Psoas muscle (tissue), 8 donors: ENCODE data around the gene CASKIN1. TPM values are rescaled to one million over a fixed set of nuclear protein-coding genes. Genes with fewer than 3 reads are reported as not detected.

Experiments used
- ATAC-seq, 4 donors: fragments of 200-7000 bp; cut with Tn5 transposase; one replicate each; pipeline ENCODE4 v1.9.1; 2020; ENCODE audit warnings: moderate library complexity in 3 of 4, mild to moderate bottlenecking in 2 of 4
- DNase-seq, 2 donors: peaks; one replicate each; pipeline ENCODE4 v3.0.0-alpha.2; 2020
- H3K27ac ChIP-seq: fragments of 200-600 bp; one replicate; pipeline ENCODE4 v1.8.0; 2022
- H3K27me3 ChIP-seq, 3 donors: fragments of 200-600 bp in 1 of 3; one replicate each; pipeline versions ENCODE4 v1.6.1 to v1.8.0; 2013 to 2022; ENCODE audit warnings: low read length in 2 of 3, mild to moderate bottlenecking in 2 of 3, moderate library complexity in 1 of 3; ENCODE audit not compliant: insufficient read depth in 3 of 3
- H3K36me3 ChIP-seq, 2 donors: fragments of 200-600 bp in 1 of 2; one replicate each; pipeline versions ENCODE4 v1.6.1 to v1.8.0; 2013 to 2022; ENCODE audit warnings: low read depth in 1 of 2, mild to moderate bottlenecking in 1 of 2, moderate library complexity in 1 of 2; ENCODE audit not compliant: insufficient read depth in 1 of 2
- H3K4me1 ChIP-seq: fragments of 200-600 bp; one replicate; pipeline ENCODE4 v1.8.0; 2022
- H3K4me3 ChIP-seq: fragments of 200-600 bp; one replicate; pipeline ENCODE4 v1.8.0; 2022; ENCODE audit warnings: mild to moderate bottlenecking
- H3K9me3 ChIP-seq: fragments of 200-600 bp; one replicate; pipeline ENCODE4 v1.8.0; 2022
- CTCF ChIP-seq: fragments of 200-600 bp; IDR thresholded peaks from one replicate; pipeline ENCODE4 v1.8.0; 2022; ENCODE audit warnings: antibody characterized with exemption
- WGBS, 3 donors: extraction: QIAGEN DNeasy Blood & Tissue Kit; methylation state at CpG; one replicate each; pipeline versions ENCODE4 v1.1.6 to v1.1.7; 2013; 5-methylcytosine and 5-hydroxymethylcytosine counted together
- intact Hi-C, 2 donors: fragments of 100-400 bp; cut with DNase I; formaldehyde crosslinking; loops; one replicate each; pipeline versions ENCODE4 v1.11.0 to v1.14.2; 2022
- polyA plus RNA-seq, 3 donors: library from polyadenylated mRNA; stranded (reverse); fragments of 200-250 nt; gene quantifications; one replicate each; pipeline ENCODE4 v1.2.3, GENCODE V29; 2013
- total RNA-seq, 4 donors: library from RNA; stranded (reverse); fragmentation: NEBNext Ultra II Directional in 2 of 4; extraction: Animal tissue kit (Norgen Biotek cat#: 25700) in 2 of 4; gene quantifications; one replicate each; pipeline versions ENCODE4 v1.2.1 to v1.2.4, GENCODE V29; 2021 to 2023
- donor health status: healthy with polysubstance abuse.
- donor health status: DM: no; HTN: no; CAD: no; lungs with moderate emphysema.
- donor health status: Bipolar disorder and iron deficiency.
- donor health status: healthy.
- donor health status: DM: yes; HTN: yes; CAD: no.
- donor health status: DM: no; HTN: no; CAD: no.
- donor health status: DM: no; HTN: no; CAD: no.
- donor health status: DM: yes; HTN: yes; CAD: no.

CASKIN1 gene
- total and polyA plus RNA-seq, 7 donors, result 0.32 to 1.0 (median 0.63) TPM

DNA sequence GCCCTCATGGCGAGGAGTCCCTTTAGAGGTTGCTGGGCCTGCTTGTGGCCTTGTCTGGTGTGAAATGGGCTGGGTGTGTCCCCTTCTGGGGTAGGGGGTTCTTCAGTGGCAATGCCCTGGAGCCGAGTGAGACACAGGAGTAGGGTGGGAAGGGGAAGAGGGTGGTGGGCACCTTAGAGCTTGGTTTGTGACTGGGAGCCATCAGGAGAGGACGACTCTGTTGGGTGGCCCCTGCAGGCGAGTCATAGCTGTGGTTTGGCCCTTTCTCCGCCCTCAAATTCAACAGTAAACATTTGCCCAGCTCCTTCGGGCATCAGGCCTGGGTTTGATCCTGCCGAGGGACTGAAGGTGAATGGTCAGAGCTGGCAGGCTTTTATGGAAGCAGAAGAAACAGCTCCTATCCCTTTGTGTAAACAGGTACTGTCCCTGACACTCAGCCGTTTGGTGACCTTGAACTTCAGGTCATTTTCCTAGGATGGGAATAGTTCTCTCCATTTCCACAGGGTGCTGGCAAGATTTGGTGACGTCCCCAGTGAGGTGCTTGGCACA lies 29.9 kb upstream of the CASKIN1 start:
- peaks cover 0 to 39% of the 10 kb centered on the region in 2 donors for H3K36me3 ChIP-seq
- peak overlapping the region; percentile 30 for H3K27ac ChIP-seq
- intact Hi-C loops, result loop anchor here (2.0 kb wide), 1 partner anchor 20 kb away; no protein-coding TSS in a partner anchor

DNA sequence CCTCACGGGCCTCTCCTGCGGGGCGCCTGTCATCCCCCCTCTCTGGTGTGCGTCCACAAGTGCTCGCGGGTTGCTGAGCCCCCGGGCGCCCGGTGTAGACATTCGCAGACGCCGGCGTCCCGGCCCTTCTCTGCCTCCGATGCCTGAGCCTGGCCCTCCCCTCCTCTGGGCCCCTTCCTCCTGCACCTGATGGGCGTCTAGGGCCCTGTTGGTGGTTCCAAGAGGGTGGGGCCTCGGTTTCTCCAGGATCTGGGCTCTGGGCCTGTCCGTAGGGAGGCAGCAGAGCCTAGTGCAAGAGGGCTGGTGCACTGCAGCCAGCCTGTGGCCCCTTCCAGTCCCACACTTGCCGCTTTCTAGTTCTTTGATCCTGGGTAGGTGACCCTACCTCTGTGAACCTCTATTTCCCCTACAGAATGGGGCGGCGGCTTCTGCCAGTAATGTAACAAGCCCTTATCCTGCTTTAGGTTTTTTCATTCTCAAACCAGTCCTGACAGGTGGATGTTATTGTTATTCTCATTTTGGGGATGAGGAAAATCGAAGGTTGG lies 27.6 kb upstream of the CASKIN1 start:
- WGBS, 3 donors, result 5 to 10% (median 5%) methylated on average over 12 to 22 of the region's 22 CpGs
- ATAC-seq (peak; percentile 61 to 70 (median 68)), DNase-seq (peak in 1 of 2 donors; percentile 56)
- TF ChIP-seq CTCF, result no peak
- intact Hi-C loops, result no loop called here
- H3K27me3 ChIP-seq, result no peaks in the 10 kb centered on the region
- peak overlapping the region; percentile 86 for H3K27ac ChIP-seq
- no peaks in the 10 kb centered on the region for H3K9me3 ChIP-seq
- peaks cover 0 to 17% of the 10 kb centered on the region in 2 donors for H3K36me3 ChIP-seq
- peak overlapping the region; percentile 92 for H3K4me3 ChIP-seq
- H3K4me1 ChIP-seq, result peaks cover 19% of the 10 kb centered on the region

More for the DNA sequence above, 29.9 kb upstream of the CASKIN1 start:
- Histone ChIP-seq H3K9me3 (no peaks in the 10 kb centered on the region), H3K4me3 (no peak overlapping the region), H3K27me3 (no peaks in the 10 kb centered on the region), H3K4me1 (peaks cover 19% of the 10 kb centered on the region)
- no peak for DNase-seq
- TF ChIP-seq CTCF, result no peak
- WGBS, 3 donors, result 63 to 70% (median 64%) methylated on average over 9 of the region's 9 CpGs
- no peak for ATAC-seq

DNA sequence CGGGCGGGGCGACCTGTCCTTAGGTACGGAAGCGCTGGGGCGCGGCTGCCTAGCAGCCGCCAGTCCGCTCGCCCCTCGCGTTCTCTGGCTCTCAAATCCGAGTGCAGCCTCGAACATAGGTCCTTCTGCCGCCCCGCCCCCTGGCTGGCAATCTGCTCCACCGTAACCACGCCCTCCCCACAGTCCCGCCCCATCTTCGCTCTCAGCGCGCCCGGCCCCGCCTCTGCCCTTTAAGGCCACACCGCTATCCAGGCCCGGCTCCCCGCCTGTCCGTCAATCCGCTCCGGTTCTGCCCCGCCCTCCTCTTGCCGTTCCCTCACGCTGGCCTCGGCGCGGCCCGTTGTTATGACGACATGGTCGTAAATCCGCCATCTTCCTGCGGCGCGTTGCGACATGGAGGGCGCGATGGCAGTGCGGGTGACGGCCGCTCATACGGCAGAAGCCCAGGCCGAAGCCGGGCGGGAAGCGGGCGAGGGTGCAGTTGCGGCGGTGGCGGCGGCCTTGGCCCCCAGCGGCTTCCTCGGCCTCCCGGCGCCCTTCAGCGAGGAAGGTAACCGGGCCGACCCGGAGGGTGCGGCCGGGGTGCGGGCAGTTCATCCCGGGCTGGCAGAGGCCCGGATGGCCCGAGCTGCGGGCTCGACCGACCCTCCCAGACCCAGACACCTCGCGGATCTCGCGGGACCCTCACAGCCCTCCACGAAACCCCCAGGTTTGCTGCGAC lies 27.0 kb upstream of the CASKIN1 start, which contains the start of gene E4F1:
Gene E4F1 (plus strand): TSS at position 371 of the 721 bp plus-strand sequence. CDS start 23 bp downstream, at position 394.
- Histone ChIP-seq H3K27me3 (no peaks in the 10 kb centered on the region), H3K4me3 (peak within 1 kb of the TSS; percentile 92), H3K36me3 (peaks cover 0 to 10% of the 10 kb centered on the region in 2 donors), H3K4me1 (peaks cover 19% of the 10 kb centered on the region), H3K9me3 (no peaks in the 10 kb centered on the region), H3K27ac (peak within 1 kb of the TSS; percentile 86)
- intact Hi-C loops, result no loop called here
- DNase-seq, result peak; percentile 100
- TF ChIP-seq CTCF, result no peak
- ATAC-seq, result peak; percentile 97 to 99 (median 98)
- 0 to 1% (median 0%) methylated on average over 64 to 82 of the region's 82 CpGs for WGBS, 3 donors

GRCh38 chr16:2216330-2216729 lies 19.9 kb upstream of the CASKIN1 start:
- no peaks in the 10 kb centered on the region for H3K9me3 ChIP-seq
- H3K36me3 ChIP-seq, result no peaks in the 10 kb centered on the region
- no peak for TF ChIP-seq CTCF
- intact Hi-C loops, result loop anchor here in 1 of 2 donors (5.0 kb wide), 1 partner anchor 36 kb away; the partner anchor contains the start of gene ECI1
- H3K4me1 ChIP-seq, result peaks cover 26% of the 10 kb centered on the region
- H3K4me3 ChIP-seq, result peak overlapping the region; percentile 70
- ATAC-seq, result no peak
- no peak for DNase-seq
- no peaks in the 10 kb centered on the region for H3K27me3 ChIP-seq
- H3K27ac ChIP-seq, result peak overlapping the region; percentile 91
- WGBS, 3 donors, result 93 to 98% (median 95%) methylated on average over 4 of the region's 4 CpGs
